NCI-H526 (cell line): Measurements from ENCODE around the gene SPTLC2.
"Not testable (repeated sequence)": the region's sequence is repeated elsewhere in the genome, so short reads cannot be mapped to it uniquely, and the experiment has no call there.

Experiments used
- DNase-seq, 2 experiments: peaks; one replicate each; lab custom pipeline; 2025; lab: John Stamatoyannopoulos, UW

The SPTLC2 gene

DNA sequence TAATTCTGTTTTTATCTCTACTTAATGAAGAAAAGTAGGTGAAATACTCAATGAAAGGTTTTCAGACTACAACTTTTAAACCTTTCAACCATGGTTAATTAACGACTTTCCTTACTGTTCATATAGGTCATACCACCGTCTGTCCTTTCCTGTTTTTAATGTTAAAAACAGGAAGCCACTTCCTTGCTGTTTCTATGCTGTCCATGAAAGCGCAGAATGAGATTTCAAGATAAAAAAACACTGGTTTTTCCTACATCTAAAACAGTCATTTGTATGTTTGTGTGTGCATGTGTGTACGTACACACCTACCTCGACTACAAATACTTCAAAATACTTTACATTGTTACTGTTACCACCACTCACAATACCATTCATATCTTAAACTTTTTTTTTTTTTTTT is 27.3 kb downstream of the SPTLC2 start:
- DNase-seq = no peak

DNA sequence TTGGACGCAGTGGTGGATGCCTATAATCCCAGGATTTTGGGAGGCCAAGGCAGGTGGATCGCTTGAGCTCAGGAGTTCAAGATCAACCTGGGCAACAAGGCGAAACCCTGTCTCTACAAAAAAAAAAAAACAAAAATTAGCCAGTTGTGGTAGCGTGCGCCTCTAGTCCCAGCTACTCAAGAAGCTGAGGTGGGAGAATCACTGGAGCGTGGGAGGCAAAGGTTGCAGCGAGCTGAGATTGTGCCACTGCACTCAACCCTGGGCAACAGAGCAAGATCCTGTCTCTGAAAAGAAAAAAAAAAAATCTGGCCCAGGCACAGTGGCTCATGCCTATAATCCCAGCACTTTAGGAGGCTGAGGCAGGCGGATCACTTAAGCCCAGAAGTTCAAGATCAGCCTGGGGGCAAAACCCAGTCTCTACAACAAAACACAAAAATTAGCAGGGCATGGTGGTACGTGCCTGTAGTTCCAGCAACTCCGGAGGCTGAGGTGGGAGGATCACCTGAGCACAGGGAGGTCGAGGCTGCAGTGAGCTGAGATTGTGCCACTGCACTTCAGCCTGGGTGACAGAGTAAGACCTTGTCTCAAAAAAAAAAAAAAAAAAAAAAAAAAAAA is 27.9 kb downstream of the SPTLC2 start:
- DNase-seq = not testable (repeated sequence)

DNA sequence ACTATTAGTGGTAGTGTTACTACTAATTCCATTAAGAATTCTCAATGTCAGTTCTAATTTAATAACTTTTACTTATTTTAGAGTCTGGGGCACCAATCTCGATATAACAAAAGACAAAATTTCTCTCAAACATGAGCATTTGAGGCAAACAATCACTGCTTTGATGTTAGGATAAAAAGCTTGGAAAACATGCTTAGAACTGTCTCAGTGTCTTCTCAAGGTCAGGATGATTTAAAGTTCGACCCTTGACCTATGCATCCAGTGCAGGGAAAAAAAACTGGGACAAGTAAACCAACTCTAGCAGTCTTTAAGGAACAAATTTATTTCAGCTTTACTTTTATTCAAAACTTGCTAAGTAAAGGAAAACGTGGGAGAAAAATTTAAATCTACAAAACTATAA is 31.1 kb downstream of the SPTLC2 start:
- DNase-seq = no peak

DNA sequence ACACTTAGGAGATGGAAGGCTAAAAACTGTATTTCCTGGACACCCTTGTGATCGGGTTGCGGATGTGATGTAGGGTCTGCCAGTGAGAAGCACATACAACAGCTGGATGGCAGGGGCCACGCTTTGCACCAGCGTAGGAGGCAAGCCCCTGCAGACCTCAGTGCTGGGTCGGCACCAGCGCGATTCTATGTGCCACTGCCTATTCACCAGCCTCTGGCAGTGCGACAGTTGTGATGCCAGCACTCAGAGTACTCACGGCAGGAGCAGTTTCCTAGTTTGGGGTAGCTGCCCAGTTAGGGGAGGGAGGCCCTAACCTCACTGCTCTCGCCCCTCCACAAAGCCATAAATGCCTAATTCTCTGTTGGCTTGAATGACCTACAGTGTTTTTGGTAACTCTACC is 31.6 kb downstream of the SPTLC2 start:
- no peak for DNase-seq

DNA sequence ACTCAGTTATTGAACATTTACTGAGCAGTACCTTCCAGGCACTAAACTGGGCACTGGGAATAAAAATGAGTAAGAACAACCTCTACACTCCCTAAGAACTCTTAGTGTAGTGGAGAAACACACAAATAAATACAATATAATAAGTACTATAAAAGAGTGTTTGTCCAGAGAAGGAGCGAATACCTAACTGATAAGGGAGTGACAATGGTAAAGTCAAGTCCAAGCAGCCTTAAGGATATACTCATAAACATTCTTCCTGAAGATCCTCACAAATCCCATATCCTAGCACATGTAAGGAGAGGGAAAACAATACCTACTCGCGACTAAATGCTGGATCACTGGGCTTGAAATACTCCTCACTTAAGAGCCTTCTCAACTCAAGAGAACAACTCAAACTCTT is 32.8 kb downstream of the SPTLC2 start:
- DNase-seq = no peak

DNA sequence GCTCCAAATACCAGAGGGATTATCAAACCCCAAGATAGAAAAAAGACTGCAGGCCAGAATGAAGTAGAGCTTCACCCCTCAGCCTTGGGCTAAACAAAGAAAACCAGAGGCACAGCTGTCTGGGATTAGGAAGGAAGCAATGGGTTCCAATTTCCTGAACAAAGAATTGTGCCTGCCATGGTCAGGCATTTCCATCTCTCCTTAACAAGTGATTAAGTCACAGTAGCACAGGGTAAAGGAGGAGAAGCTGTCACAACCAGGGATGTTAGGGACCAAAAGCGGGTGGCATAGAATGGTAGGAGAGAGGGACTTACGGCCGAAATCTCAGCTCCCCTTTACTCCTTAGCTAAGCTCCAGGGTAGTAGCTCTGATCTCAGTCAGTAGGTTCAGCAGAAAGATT is 33.9 kb downstream of the SPTLC2 start:
- DNase-seq = no peak

DNA sequence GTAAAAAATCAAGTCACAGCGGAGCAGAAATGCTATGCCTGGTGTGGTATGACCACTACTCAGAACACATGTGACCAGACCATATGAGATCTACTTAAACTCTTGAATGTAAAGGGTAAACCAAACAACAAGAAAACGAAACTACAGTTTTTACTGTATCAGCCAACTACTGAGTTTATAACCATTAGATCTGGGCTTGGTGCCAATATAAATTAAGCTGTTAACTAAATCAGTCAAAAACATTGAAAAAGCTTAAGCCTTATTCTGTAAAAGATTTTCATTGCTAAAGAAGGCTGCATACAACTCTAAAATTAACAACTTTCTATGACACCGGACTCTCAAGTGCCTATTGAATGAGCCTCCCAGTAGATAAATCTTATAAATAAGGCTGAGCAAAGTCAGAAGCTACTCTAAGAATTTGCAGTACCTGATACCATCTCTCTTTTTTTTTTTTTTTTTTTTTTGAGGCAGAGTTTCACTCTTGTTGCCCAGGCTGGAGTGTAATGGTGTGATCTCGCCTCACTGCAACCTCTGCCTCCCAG is 35.4 kb downstream of the SPTLC2 start:
- DNase-seq = no peak

DNA sequence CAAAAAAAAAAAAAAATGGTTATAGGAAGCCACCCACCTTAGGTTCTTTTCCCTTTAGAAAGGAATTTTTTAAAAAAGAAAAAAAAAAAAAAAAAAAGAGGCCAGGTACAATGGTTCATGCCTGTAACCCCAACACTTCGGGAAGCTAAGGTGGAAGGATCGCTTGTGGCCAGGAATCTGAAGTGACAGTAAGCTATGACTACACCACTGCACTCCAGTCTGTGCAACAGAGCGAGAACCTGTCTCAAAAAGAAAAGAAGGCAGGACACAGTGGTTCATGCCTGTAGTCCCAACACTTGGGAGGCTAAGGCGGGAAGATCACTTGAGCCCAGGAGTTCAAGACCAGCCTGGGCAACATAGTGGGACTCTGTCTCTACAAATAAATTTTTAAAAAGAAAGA is 36.0 kb downstream of the SPTLC2 start:
- no peak for DNase-seq

DNA sequence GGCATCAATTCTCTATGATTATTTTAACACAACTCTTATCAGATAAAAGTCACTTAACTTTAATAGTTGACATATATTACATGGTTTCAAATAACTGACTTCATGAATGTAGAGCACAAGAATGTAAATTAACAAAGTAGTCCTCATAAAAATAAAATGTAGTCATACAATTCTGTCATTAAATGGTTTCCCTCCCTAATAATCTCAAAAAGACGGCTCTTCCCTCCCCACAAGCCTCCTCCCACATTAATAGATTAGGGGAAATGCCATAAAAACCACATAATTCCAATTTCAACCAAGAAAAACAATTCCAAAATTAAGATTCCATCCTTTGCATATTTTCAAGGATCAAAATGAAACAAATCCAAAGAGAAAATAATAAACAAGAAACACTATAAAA is 36.7 kb downstream of the SPTLC2 start:
- DNase-seq = no peak

DNA sequence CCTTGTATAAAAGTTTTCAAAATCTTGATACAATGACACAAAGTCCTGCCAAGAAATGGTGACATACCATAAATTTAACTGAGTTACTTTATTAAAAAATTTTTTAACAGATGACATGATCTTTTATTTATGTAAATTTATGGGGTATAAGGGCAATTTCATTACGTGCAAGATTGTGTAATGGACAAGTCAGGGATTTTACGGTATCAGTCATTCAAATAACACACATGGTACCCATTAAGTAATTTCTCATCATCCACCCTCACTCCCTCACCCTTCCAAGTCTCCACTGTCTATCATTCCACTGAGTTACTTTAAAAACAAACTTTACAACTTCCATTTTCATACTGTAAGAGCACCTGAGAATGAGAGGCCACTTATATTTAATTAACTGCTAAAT is 37.4 kb downstream of the SPTLC2 start:
- DNase-seq = no peak

DNA sequence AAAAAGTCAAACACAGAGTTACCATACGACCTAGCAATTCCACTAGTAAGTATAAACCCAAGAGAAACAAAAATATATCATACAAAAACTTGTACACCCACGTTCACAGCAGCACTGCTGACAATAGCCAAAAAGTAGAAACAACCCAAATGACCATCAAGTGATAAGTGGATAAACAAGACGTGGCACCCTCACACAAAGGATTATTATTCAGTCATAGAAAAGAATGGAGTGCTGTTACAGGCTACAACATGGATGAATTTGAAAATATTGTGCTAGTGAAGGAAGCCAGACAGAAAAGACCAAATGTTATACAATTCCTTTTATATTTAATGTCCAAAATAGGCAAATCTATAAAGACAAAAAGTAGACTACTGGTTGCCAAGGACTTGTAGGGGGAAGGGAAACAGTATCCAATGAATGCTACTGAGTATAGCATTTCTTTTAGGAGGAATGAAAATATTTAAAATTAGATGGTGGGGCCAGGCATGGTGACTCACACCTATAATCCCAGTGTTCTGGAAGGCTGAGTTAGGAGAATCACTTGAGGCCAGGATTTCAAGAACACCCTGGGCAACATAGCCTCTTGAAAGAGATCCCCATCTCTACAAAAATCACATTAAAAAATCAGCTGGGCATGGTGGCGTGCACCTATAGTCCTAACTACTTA is 41.9 kb downstream of the SPTLC2 start:
- DNase-seq = no peak

DNA sequence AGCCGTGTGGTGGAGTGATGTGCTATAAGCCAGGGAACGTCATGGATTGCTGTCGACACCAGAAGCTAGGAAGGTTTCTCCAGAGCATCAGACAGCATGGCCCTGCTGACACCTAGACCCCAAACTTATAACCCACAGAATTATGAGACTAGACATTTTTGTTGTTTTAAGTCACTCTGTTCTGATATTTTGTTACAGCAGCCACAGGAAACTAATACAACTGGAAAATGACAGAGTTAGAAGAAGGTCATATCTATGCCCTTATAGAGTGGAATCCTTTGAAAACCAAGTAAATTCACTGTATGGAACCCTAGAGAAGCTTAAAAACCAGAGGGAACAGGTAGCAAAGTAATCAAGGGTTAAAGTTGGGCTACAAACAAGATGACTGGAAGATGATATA is 42.5 kb downstream of the SPTLC2 start:
- DNase-seq = no peak

DNA sequence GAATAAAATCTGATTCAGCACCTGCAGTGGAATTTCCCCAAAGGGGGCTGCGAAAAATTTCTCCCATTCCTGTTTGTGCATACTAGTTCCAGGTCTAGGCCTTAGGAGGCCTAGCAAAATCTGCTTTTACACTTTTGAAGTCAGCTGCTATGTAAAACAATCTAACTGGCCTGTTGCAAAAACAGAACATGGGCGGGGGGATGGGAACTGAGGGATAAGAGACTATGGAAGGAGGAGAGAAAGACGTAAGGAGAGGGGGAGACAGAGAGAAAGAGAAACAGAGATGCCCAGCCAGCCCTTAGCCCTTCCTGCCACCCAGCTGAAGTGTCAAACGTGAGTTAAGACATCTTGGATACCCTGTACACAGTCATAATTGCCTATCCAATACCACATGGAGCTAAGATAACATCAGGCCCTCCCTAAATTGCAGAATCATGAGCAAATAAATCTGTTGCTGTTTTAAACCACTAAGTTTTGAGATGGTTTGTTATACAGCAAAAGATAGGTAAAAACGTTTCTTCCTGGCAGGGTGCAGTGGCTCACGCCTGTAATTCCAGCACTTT is 45.6 kb downstream of the SPTLC2 start:
- no peak for DNase-seq

DNA sequence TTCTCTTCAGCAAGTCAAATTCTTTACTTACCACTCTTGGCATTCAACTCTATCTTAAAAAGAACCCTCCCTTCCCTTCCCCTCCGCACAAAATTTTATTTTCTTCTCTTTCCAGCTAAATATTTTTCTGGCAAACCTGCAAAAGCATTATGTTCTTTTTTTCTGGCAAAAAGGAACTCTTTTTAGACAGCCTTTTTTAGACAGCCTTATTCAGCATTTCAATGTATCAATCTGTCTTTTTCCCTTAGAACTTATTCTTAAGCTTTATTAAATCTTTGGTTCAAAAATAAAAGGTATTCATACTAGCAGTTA is 50.5 kb downstream of the SPTLC2 start:
- DNase-seq = no peak

DNA sequence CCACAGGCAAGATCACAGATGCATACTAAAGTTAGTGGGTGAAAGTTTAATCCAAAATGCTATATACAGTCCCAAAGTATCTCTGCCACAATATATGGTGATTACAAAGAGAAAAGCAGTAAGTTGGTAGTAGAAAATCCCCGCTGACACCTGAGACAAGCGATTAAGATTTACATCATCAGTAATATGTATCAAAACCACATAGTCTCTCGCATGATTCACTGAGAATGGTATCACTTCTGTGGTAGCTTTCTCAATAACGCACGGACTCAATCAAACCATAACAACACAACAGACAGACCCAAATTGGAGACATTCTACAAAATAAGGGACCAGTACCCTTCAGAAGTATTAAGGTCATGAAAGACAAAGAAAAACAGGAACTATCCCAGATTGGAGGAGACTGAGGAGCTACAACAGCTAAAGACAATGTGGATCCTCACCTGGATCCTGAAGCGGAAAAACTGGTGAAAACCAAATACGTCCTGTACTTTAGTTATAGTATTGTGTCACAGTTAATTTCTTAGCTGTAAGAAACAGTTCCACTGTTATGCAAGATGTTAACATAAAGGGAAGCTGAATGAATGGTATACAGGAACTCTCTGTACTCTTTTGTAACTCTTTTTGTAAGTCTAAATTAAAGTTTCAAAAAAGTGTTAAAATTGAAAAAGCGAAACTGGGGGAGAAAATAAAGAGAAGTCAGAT is 51.0 kb downstream of the SPTLC2 start:
- DNase-seq = no peak

DNA sequence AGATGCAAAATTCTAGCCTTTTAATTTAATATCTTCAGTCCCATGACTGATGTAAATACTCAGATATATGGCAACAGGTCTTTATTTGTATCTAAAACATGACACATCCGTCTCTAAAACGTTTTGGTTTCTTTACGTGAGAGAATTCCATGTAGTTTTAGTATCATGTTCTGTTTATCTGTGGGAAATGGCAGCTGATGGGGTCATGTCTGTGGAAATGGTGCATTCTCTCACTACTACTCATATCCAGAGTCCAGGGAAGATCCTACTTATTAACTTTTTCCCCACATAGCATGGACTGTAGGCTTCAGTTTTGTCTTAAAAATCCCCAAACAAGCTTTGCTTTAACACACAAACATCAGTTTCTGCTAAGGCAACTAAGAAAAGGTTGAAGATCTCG is 53.8 kb downstream of the SPTLC2 start:
- DNase-seq = no peak

DNA sequence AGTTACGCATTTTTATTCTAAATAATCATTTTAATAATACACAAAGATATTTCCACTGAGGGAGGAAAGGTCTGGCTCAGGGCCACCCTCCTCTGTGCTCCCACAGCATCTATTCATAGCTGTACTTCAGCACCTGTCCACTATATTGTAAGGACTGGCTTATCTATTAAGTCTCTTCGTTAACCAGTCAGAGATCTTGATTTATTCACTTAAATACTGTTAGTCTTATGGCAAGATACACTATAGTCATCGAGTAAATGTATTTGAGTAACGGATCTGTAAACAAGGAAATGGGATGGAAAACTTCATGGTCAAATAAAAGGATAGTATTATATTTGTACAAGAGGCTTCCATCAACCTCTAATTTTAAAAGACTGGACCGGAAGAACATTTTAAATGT is 54.6 kb downstream of the SPTLC2 start:
- DNase-seq = no peak

DNA sequence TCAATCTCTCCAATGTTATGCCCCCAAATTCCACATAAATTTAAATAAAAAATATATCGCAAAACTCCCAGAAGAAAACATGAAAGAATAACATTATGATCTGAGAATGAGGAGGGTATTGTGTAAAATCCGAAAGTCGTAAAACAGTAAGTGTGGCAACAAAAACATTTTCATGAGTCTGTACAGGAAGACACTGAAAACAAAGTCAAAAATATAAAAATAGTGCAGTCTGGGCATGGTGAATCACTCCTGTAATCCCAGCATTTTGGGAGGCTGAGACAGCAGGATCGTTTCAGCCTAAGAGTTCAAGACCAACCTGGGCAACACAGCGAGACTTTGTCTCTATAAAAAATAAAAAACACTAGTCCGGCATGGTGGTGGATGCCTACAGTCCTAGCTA is 57.1 kb downstream of the SPTLC2 start:
- no peak for DNase-seq

DNA sequence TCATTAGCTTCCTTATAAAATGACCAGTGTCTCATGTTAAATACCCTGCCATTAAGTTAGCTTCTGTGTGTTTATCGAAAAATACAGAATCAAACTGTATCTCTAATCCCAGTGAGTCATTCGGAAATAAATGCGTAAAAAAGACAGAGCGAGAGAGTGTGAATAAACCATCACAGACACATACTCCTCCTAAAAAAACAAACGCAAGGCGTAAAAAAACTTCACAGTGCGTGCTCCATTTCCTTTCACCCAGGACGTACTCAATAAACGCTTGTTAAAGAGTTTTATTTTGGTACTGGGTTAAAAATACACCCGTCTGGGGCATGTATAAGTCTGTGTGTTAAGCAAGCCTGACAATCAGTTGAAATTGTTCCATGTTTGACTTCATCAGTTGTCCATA is 59.0 kb downstream of the SPTLC2 start:
- no peak for DNase-seq

DNA sequence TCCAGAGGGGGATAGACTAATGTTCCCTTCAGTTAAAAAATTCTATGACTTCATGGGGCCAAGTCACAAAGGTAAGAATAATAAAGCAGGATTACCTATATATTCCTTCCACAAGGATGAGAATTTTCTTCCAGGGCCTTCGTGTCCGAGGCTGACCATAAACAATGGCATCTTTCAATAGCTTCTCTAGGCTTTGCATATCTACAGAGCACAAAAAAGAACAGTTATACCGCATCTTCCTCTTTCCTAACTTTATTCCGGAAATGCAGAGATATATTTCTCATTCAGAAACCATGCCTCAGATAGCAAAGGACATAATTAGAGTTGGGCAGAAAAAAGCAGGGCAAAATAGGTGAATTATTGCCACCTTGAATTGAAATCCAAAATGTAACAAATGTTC is 59.5 kb downstream of the SPTLC2 start:
- no peak for DNase-seq

DNA sequence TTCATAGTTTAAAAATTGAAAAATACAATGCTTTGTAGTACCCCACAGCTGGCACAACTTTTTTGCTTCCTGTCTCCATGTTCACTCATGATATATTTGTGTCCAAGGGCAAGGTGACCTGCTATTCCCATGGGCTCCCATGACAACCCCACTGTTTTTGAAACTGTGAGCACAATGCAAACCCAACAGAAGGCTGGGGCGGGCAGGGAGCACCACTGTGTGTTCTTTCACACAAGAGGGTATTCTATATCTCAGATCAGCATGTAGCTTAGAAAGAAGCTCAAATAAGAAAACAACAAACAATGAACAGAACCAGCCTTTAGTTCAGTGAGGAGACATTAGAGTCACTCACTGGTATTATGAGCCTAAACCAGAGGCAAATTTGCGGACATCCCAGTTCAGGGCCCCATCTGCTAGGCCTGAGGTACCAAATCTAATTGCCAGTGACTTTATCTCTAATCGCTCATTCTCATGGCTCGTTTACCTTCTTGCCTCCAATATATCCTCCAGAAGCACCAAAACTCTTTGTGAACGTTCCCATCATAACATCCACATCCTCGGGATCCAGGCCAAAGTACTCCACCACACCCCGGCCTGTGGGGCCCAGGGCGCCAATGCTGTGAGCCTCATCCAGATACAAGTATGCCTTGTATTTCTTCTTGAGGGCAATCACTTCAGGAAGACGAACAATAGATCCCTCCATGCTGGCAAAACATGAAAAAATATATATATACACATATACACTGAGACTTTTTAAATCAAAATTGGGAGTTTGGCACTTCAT is 61.4 kb downstream of the SPTLC2 start:
- no peak for DNase-seq

DNA sequence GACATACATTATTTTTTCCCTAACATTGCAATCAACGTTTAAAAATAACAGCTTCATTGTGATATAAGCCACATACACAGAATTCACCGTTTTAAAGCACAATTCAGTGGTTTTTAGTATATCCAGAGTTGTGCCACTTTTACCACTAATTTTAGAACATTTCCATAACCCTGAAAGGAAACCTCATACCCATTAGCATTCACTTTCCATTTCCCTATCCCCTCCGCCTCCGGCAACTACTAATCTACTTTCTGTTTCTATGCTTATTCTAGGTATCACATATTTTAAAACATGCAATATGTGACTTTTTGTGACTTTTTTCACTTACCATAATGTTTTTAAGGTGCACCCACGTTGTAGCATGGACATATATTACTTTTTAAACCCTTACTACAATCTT is 62.2 kb downstream of the SPTLC2 start:
- DNase-seq = no peak
